DND-41 (cell line): ENCODE results near the gene ITGB7.

Source experiments
- EZH2 ChIP-seq: IDR thresholded peaks from 3 replicates; pipeline ENCODE4 v1.6.1; 2012; ENCODE audit warnings: borderline replicate concordance, low read depth, mild to moderate bottlenecking, moderate library complexity, low read length, inconsistent platforms; ENCODE audit not compliant: severe bottlenecking
- TF ChIP-seq, protein P1 (sequence below): IDR thresholded peaks from 2 replicates; pipeline ENCODE4 v1.5.1; 2012; ENCODE audit warnings: borderline replicate concordance, low read length, moderate library complexity, mild to moderate bottlenecking; ENCODE audit not compliant: poor library complexity, severe bottlenecking; ENCODE audit errors: extremely low read depth

DNA sequence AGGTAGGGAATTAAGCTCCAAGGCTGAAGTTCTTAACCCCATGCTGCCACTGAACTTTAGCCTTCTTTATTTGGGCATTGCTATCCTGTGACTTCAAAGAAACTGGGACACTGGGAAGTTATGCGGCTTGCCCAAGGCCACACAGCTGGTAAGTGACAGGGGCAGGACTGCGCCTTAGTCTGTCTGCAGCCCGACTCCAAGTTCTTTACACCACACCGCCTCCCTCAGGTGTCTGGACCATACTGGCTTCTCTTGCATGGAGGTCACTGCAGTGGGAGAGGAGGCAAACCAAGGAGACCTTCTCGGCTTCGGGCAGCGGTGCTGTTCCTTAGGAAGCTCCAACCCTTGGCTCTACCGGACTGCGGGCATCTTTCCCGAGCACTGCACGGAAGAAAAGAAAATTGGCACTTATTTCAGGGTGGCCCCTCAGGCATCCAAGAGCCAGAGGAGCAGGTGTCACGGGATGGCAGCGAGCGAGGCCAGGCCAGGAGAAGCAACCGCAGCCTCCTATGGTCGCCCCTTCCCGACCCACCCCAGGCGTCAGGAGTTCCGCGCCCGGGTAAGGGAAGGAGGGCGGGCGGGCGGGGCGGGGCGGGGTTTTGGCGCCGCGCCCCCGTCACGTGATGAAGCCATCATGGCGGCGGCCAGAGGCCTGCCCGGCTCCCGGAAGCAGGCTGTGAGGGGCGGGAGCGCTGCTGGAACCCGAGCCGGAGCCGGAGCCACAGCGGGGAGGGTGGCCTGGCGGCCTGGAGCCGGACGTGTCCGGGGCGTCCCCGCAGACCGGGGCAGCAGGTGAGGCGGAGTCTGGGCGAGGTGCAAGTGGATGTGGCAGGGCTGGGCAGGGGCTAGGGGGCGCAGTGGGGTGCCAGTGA lies 44.7 kb upstream of the ITGB7 start:
- TF ChIP-seq, protein P1, sequence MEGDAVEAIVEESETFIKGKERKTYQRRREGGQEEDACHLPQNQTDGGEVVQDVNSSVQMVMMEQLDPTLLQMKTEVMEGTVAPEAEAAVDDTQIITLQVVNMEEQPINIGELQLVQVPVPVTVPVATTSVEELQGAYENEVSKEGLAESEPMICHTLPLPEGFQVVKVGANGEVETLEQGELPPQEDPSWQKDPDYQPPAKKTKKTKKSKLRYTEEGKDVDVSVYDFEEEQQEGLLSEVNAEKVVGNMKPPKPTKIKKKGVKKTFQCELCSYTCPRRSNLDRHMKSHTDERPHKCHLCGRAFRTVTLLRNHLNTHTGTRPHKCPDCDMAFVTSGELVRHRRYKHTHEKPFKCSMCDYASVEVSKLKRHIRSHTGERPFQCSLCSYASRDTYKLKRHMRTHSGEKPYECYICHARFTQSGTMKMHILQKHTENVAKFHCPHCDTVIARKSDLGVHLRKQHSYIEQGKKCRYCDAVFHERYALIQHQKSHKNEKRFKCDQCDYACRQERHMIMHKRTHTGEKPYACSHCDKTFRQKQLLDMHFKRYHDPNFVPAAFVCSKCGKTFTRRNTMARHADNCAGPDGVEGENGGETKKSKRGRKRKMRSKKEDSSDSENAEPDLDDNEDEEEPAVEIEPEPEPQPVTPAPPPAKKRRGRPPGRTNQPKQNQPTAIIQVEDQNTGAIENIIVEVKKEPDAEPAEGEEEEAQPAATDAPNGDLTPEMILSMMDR: peak; percentile 62
- no peak for TF ChIP-seq EZH2
